ENCODE results near the gene SLC5A11.
"Not testable (repeated sequence)": the region's sequence is repeated elsewhere in the genome, so short reads cannot be mapped to it uniquely, and the experiment has no call there.

SLC5A11 gene

DNA sequence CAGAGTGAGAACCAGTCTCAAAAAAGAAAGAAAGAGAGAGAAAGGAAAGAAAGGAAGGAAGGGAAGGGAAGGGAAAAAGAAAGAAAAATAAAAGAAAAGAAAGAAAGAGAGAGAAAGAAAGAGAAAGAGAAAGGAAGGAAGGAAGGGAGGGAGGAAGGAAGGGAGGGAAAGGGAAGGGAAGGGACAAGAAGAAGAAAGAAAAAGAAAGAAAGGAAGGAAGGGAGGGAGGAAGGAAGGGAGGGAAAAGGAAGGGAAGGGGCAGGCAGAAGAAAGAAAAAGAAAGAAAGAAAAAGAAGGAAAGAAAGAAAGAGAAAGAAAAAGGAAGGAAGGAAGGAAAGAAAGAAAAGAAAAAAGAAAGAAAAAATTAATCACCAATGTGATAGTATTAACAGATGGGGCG lies 15.7 kb downstream of the SLC5A11 start:
- DNase-seq (ENCODE audit: low read depth), result no peak

DNA sequence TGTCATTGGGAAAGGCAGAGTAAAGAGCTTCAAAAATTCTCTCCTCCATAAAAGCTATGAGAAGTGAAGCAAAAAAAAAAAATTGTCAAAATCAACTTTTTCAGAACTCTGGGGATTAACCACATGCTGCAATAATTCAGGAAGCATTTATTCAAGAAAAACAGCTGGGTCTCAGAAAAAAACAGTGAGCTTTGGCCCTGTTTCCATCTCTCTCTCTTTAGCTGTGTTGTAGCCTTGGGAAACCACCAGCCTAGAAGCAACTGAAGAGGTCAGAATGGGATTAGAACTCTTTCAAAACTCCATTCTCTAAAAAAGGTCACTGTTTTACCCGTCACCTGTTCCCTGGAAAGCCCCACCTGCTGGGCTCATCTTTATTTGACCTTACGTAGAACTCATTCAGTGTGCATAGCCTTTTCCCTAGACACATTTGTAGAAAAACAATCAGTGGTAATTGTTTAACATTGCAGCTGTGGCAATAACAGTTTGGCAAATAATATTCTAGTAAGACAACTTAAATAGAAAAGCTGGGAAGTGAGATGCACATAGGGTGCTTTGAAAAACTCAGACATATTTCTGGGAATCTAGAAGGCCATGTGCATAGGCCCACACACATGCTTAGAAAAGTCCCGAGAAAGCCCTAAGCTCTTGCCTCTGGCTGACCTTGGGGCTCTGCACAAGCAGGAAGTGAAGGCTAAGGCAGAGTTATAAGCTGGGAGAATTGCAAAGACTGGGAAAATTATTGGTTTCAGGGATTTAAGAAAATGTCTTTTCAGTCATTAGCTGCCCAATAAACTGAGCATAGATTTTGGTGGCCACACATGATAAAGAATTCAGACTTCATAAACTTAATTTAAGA lies 18.0 kb downstream of the SLC5A11 start:
- DNase-seq (ENCODE audit: low read depth), result no peak

DNA sequence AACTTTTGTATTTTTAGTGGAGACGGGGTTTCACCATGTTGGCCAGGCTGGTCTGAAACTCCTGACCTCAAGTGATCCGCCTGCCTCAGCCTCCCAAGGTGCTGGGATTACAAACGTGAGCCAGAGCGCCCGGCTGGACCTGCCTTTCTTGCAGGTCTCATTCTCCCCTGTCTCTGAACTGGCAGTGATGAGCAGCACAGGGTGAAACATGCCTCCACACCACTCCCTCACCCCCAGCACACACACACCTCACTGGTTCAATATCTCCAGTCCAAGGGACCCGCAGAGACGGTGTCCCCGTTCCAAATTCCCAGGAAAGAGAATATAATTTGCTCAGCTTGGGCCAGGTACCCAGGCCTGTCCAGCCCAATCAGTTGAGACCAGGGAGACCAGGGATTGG lies 23.3 kb downstream of the SLC5A11 start:
- no peak for DNase-seq (ENCODE audit: low read depth)

DNA sequence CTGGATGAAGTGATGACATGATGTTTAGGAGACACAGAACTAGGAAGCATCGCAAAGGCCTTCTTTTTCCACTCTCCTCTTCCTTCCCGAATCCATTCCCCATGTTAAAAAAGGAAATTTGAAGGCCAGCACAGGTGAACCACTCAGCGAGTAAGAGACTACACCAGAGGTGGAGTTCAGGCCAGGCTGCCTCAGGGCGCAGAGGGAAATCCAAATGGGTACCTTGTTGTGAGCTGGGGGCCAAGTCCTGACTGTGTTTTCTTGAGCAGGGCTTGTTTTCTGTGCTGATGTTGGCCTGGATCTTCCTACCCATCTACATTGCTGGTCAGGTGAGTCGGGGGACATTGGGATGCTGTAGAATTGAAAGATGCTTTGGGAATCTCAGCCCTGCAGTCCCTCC lies 26.1 kb downstream of the SLC5A11 start:
- DNase-seq (ENCODE audit: low read depth), result no peak

DNA sequence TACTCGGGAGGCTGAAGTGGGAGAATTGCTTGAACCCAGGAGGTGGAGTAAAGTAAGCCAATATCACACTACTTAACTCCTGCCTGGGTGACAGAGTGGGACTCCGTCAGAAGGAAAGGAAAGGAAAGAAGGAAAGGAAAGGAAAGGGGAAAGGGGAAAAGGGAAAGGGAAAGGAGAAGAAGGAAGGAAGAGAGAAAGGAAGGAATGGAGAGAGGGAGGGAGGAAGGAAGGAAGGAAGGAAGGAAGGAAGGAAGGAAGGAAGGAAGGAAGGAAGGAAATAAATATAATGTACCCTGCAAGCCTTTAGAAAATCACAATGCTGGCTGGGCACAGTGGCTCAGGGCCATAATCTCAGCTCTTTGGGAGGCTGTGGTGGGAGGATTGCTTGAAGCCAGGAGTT lies 27.3 kb downstream of the SLC5A11 start:
- DNase-seq (ENCODE audit: low read depth), result no peak

DNA sequence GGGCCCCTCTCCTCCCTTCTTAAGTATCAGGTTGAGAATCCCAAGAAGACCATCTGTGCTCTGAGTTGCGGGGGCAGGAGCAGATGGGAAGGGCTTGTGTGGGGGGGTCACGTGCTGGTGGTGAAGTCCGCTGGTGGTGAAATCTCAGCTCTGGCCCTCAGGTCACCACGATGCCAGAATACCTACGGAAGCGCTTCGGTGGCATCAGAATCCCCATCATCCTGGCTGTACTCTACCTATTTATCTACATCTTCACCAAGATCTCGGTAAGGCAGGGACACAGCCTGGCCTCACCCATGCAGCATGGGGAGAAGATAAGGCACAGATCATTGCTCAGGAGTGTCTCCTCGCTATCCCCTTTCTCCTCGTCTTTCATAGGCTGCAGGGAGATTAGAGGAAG lies 29.7 kb downstream of the SLC5A11 start:
- no peak for DNase-seq (ENCODE audit: low read depth)

DNA sequence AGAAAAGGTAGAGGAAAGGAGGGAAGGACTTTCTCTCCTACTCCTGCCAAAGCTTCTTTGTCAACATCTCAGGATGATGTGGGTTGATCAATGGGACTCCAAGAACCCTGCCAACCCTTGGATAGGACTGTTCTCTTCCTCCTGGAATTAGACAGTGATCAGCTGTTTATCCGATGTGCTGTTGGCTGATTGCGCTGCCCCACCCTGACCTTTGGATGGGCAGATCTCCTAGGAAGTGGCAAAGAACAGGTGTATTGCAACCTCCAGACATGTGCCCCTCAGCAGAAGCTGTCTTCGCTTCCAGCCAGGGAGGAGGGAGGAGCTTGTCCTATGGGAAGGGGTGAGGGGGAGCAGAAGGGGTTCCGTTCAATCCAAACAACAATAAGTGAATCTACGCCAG lies 30.5 kb downstream of the SLC5A11 start:
- no peak for DNase-seq (ENCODE audit: low read depth)

DNA sequence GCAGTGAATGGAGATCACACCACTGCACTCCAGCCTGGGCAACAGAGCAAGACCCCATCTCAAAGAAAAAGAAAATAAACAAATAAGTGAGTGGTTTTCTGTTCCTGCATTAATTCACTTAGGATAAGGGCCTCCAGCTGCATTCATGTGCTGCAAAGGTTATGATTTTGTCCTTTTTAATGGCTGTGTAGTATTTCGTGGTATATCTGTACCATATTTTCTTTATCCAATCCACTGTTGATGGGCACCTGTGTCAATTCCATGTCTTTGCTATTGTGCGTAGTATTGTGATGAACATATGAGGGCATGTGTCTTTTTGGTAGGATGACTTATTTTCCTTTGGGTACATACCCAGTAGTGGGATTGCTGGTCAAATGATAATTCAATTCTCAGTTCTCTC lies 33.9 kb downstream of the SLC5A11 start:
- no peak for DNase-seq (ENCODE audit: low read depth)

DNA sequence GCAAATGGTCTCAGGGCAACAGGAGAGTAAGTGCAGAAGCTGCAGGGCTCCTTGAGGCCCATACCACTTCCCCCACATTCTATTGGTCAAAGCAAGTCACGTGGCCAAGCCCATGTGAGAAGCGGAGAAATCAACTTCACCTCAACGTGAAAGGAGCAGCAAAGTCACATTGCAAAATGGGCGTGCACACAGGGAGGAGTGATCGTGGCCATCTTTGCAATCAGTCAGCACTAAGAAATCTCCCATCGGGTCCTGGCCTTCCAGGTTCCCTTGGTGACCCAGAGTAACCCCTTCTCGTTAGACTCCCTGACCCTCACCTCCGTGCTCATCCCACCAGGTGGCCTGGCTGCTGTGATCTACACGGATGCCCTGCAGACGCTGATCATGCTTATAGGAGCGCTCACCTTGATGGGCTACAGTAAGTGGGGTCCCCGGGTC lies 38.0 kb downstream of the SLC5A11 start:
- DNase-seq (ENCODE audit: low read depth), result no peak

DNA sequence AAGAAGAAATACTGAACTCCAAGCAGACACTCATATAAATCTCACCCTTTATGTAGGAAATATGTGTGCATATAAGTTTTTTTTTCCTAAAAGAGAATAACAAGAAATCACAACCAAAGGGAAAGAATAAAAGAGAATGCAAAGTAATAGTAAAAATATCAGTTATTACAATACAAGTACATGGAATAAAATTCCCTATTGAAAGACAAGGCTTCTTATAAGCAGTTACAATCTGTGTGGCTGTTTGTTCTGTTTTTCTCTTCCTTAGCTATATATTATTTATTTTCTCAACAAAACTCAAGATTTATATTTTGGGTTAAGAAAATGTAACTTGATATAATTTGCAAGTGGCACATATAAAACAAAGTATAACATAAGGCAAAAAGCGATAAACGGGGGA lies 41.7 kb downstream of the SLC5A11 start:
- no peak for DNase-seq (ENCODE audit: low read depth)

DNA sequence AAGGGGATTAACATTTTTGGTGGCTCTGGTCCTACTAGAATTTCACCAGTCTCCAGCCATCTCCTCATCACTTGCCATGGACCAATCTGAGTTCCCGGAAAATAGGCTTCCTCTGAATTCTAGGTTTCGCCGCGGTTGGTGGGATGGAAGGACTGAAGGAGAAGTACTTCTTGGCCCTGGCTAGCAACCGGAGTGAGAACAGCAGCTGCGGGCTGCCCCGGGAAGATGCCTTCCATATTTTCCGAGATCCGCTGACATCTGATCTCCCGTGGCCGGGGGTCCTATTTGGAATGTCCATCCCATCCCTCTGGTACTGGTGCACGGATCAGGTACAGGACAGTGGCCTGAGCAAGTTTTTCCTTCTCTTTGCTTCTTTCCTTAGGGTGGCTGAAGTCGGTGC lies 45.0 kb downstream of the SLC5A11 start:
- no peak for DNase-seq (ENCODE audit: low read depth)

DNA sequence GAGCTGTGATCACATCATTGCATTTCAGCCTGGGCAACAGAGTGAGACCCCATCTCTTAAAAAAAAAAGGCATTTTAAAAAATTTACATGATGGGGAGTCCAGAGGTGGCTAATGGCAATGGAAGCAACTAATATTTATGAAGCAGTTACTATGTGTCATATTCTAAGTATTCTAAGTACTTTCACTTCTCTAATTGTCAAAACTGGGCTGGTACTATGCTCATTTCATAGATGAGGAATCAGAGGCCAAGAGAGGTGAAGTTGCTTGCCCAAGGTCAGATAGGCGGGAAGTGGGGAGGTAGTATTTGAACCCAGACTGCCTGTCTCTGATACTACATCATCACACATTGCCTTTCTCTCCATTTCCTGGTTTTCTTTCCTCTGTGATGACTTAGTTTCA lies 50.7 kb downstream of the SLC5A11 start:
- DNase-seq (ENCODE audit: low read depth), result no peak

DNA sequence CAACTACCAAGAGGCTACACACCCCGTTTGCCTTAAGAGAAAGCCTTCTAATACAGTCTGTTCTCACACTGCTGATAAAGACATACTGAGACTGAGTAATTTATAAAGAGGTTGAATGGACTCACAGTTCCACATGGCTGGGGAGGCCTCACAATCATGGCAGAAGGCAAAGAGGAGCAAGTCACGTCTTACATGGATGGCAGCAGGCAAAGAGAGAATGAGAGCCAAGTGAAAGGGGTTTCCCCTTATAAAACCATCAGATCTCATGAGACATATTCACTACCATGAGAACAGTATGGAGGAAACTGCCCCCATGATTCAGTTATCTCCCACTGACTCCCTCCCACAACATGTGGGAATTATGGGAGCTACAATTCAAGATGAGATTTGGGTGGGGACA lies 51.8 kb downstream of the SLC5A11 start:
- DNase-seq (ENCODE audit: low read depth), result not testable (repeated sequence)

DNA sequence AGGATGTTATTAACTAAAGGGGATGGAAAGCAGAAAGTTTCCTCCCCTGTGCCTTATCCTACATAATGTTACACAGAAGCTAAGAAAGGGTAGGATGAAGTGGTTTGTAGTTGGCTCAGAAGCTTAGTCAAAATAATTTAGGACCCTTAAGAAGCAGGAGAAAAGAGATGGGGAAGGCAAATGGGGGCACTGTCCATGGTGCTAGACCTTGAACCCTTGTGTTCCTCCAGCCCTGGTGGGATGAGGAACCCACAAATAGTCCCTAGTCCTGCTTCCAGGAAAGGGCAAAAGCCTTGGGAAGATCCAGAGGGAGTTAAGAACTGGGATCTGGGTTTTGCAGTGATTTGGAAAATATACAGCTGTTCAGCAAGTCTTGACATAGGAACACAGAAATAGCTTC lies 54.5 kb downstream of the SLC5A11 start:
- no peak for DNase-seq (ENCODE audit: low read depth)

DNA sequence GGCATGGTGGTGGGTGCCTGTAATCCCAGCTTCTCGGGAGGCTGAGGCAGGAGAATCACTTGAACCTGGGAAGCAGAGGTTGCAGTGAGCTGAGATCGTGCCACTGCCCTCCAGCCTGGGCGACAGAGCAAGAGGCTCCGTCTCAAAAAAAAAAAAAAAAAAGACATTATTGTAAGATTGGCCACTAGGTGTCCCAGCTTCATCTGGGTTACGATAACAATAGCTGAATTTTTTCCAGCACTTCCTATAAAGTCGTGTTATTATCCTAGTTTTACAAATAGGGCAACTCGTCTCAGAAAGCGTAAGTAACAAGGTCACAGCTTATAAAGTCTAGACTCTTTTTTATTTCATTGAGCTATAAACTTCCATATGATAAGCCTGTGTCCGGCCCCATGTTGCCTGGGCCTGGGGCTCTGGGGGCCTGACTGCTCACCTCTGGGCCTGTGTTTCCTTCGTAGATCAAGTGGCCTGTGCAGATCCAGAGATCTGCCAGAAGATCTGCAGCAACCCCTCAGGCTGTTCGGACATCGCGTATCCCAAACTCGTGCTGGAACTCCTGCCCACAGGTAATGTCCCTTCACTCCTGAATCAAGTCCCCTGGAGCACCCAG lies 60.5 kb downstream of the SLC5A11 start:
- peak; percentile 30 for DNase-seq (ENCODE audit: low read depth)

DNA sequence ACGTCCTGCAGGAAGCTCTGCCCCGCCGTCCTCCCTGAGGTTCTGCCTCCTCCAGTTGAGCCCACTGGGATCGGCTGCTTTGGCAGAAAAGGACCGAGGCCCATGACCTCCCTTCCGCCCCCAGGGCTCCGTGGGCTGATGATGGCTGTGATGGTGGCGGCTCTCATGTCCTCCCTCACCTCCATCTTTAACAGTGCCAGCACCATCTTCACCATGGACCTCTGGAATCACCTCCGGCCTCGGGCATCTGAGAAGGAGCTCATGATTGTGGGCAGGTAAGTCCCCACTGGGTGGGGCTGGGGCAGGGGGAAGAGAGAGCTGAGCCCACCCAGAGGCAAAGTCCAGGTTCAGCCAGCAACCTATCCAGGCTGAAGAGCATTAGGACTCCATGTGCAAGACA lies 61.1 kb downstream of the SLC5A11 start:
- DNase-seq (ENCODE audit: low read depth), result no peak

DNA sequence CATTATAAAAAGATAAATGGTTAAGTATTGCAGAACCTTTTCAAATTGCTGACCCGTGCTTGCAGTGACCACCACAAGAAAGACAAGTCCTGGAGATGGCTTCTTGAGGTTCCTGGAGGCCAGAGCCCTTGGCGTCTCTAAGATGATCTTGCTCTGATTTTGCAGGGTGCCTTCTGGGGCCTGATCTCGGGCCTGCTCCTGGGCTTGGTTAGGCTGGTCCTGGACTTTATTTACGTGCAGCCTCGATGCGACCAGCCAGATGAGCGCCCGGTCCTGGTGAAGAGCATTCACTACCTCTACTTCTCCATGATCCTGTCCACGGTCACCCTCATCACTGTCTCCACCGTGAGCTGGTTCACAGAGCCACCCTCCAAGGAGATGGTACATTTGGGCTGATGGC lies 63.0 kb downstream of the SLC5A11 start:
- DNase-seq (ENCODE audit: low read depth), result no peak

DNA sequence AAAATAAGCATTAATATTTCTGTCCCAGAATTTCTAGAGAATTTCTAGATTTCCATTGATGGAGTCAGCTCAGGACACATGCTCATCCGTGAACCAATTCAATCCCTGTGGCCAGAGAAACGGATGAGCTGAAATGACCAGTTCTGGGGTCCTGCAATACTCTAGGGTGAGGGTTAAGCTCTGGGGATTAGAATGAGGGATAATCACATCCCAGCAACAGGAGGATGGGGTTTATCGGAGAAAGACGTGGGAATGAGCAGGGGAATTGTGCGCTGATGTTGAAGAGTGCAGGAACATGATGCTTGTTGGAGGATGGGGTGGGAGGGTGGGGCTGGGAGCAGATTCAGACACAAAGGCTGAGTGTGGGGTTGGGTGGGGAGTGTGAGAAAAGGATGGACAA lies 64.1 kb downstream of the SLC5A11 start:
- no peak for DNase-seq (ENCODE audit: low read depth)

DNA sequence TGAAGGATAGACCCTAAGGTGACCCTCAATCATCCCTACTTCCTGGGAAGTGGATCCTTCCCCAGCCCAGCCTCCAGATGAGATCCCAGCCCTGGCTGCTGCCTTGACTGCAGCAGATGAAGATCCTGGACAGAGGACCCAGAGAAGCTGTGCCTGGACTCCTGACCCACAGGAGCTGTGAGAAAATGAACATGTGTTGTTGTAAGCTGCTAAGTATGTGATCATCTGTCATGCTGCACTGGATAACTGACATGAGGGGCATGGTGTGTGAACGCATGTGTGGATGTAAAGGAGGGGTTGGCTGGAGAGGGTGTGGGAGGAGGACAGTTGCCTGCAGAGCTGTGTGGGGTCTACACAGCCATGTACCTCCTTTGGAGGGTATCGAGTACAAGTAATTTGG lies 69.3 kb downstream of the SLC5A11 start:
- no peak for DNase-seq (ENCODE audit: low read depth)

DNA sequence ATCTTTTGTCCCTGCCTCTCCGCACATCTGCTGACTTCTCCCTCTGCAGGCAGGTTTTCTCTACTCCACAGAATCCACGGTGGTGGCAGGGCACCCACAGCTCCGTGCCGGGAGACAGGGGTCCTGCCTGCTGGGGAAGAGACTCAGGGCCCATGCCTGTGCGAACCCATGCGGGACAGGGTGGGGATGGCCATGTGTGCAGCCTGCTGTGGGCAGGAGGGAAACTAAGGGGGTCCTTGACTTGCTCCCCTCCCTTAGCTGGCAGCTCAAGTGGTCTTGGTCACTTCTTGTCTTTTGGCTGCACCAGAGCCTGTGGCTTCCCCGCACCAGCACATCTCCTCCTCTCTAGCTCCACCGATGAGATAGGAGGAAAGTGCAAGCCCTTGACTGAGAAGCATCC lies 69.8 kb downstream of the SLC5A11 start:
- no peak for DNase-seq (ENCODE audit: low read depth)

DNA sequence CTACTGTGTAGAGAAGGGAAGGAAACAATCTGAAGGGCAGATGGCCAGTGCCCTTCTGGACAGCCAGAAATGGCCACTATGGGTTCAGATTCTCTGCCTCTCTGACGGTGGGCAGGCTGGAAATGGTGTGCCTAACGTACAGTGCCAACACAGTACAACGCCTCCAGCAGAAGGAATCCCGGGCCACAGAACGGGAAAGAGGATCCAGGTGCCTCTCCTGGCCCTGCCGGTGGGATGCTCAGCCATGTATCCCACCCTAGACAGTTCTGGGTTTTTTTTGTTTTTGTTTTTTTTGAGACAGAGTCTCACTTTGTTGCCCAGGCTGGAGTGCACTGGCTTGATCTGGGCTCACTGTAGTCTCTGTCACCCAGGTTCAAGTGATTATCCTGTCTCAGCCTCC lies 71.5 kb downstream of the SLC5A11 start:
- no peak for DNase-seq (ENCODE audit: low read depth)

DNA sequence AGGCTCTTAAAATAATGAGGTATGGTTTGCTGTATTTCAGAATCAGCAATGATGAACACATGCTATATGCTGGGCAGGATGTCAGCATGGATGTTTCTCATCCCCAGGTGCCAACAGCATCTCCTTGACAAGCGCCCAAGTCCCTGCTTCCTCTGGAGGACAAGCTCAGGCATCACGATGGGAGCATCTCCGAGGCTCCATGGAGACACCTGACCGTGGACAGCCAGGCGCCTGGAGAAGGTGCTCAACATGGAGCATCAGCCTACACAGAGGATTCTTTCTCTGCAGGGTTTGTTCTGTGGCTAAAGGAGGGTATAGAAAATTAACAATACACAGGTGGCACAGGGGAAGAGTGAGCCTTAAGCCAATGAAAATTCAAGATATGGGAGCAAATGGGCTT lies 72.1 kb downstream of the SLC5A11 start:
- DNase-seq (ENCODE audit: low read depth), result no peak

DNA sequence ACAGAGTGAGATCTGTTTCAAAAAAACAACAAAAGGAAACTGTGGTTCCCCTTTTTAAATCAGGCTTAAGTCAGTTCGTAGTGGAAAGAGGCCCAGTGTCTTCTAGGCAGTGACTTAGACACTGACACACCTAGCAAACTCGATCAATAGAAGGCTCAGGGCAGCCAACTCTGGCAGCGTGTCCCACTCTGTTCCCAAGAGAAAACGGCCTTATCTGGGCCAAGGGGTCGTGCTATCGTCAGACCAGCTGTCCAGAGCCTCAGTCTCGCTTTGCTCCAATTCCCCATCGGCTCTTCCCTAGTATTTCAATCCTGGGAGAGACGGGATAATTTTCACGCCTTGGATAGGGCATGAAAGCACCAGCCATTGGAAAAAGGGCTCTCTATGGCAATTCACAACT lies 72.9 kb downstream of the SLC5A11 start:
- no peak for DNase-seq (ENCODE audit: low read depth)

DNA sequence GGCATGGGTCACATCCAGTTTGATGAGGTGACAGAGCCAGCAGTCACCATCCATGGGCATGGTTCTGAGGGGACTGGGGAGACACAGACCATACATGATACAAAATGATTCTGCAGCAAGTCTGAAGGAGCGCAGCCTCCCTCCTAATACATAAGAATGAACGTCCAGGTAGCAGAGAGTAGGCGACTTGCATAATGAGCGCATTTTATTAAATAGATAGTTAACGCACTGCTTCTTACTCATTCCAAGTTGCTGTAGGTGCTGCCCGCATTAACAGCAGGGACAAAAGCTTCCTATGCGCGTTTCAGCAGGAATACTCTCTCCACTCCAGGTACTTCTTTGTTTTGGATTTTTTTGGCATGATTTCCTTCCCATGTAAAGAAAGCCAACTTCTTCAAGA lies 73.8 kb downstream of the SLC5A11 start:
- DNase-seq (ENCODE audit: low read depth), result no peak
